Measurements from ENCODE around the gene TMEM163. TPM values are rescaled to one million over a fixed set of nuclear protein-coding genes. Genes with fewer than 3 reads are reported as not detected.

The TMEM163 gene
- total RNA-seq, 1 experiment from 2014 or later, result 0.12 TPM

GRCh38 chr2:134603966-134604365 lies 114.8 kb downstream of the TMEM163 start:
- H3K27me3 ChIP-seq (ENCODE audit: insufficient read depth, low read length), result no peaks in the 10 kb centered on the region
- ChIA-PET POLR2A (interaction anchor here (0.7 kb wide), 1 partner anchor 13 kb away, joined by 4 read pairs; no protein-coding TSS in a partner anchor), CTCF (no interaction called here)

More at GRCh38 chr2:134603966-134604365, 114.8 kb downstream of the TMEM163 start:
- H3K4me3 ChIP-seq (replicated peaks in 1 of 2; ENCODE audit: low read depth in 1 of 2, low read length in 2 of 2), result no peak overlapping the region
- no peaks in the 10 kb centered on the region for H3K36me3 ChIP-seq (ENCODE audit: control insufficient read depth in 1 of 2, insufficient read depth in 2 of 2, low read length in 2 of 2)
- TF ChIP-seq EGR1 (IDR thresholded peaks at IDR 0.05; ENCODE audit: low read depth) (no peak), REST (IDR thresholded peaks at IDR 0.05; ENCODE audit: low read depth) (no peak), CBX3 (IDR thresholded peaks at IDR 0.05; ENCODE audit: low read depth) (no peak), EZH2 (IDR thresholded peaks at IDR 0.05) (no peak), CEBPB (IDR thresholded peaks at IDR 0.05; ENCODE audit: low read depth) (no peak), ZBTB33 (IDR thresholded peaks at IDR 0.05; ENCODE audit: extremely low read depth, insufficient replicate concordance, low read length) (no peak), EZH2phosphoT487 (IDR thresholded peaks at IDR 0.05; ENCODE audit: borderline replicate concordance) (no peak), ZNF274 (IDR thresholded peaks at IDR 0.05; ENCODE audit: low read depth, low read length) (no peak), JUND (IDR thresholded peaks at IDR 0.05) (no peak), SP1 (IDR thresholded peaks at IDR 0.05; ENCODE audit: low read depth) (no peak), ELF1 (IDR thresholded peaks at IDR 0.05; ENCODE audit: borderline replicate concordance, low read depth) (no peak), POLR2AphosphoS5 (IDR thresholded peaks at IDR 0.05; ENCODE audit: low read depth, low read length) (no peak), SIN3A (IDR thresholded peaks at IDR 0.05; ENCODE audit: low read depth) (no peak), RAD21 (IDR thresholded peaks at IDR 0.05; ENCODE audit: low read depth) (no peak), TCF7L2 (IDR thresholded peaks at IDR 0.05; ENCODE audit: borderline replicate concordance, extremely low read depth, insufficient read depth, insufficient read length) (no peak)
- H3K9ac ChIP-seq (ENCODE audit: low read length), result no peak overlapping the region
- no peaks in the 10 kb centered on the region for H4K20me1 ChIP-seq (ENCODE audit: insufficient read depth)
- H3K4me2 ChIP-seq (ENCODE audit: low read length), result no peak overlapping the region
- no peaks in the 10 kb centered on the region for H3K79me2 ChIP-seq (ENCODE audit: insufficient read depth, low read length)
- RAD21 ChIA-PET (ENCODE audit: low non-redundant PET in 1 of 2, low total read pairs in 2 of 2, uncharacterized antibody in 2 of 2, unreplicated experiment in 2 of 2), result no interaction called here
- no peaks in the 10 kb centered on the region for H3K9me3 ChIP-seq (ENCODE audit: control insufficient read depth in 1 of 2, insufficient read depth in 1 of 2, low read depth in 1 of 2, low read length in 2 of 2)
- H3K27ac ChIP-seq (ENCODE audit: low read depth, low read length), result no peak overlapping the region
- BruUV-seq (replicated peaks), result no TSS peak
- ATAC-seq, result no peak
- H3K4me1 ChIP-seq (ENCODE audit: control insufficient read depth in 1 of 2, insufficient read depth in 2 of 2, low read length in 2 of 2), result no peaks in the 10 kb centered on the region
- intact Hi-C loops (cut with micrococcal nuclease), result no loop called here
- H3K9me2 ChIP-seq (ENCODE audit: insufficient read depth), result no peaks in the 10 kb centered on the region
- no peak for DNase-seq (ENCODE audit: low read depth, low spot score)
- H2AFZ ChIP-seq (ENCODE audit: low read depth, low read length, poor library complexity, severe bottlenecking), result no peak overlapping the region

Data from HCT116 (cell line).